Endothelial cell (in vitro differentiated cells): Measurements from ENCODE around the gene STIM1. TPM values are rescaled to one million over a fixed set of nuclear protein-coding genes. Genes with fewer than 3 reads are reported as not detected.

Source experiments
- DNase-seq: peaks from one replicate; pipeline ENCODE4 v3.0.0; 2021; ENCODE audit warnings: low spot score
- H3K27ac Mint-ChIP-seq: one replicate; pipeline ENCODE4 v1.8.0; 2021; ENCODE audit warnings: mixed read lengths, inconsistent platforms; ENCODE audit not compliant: unreplicated experiment
- H3K27me3 Mint-ChIP-seq: one replicate; pipeline ENCODE4 v1.8.0; 2021; ENCODE audit warnings: mild to moderate bottlenecking, moderate library complexity, mixed read lengths, inconsistent platforms; ENCODE audit not compliant: unreplicated experiment
- H3K36me3 Mint-ChIP-seq: one replicate; pipeline ENCODE4 v1.8.0; 2021; ENCODE audit warnings: mild to moderate bottlenecking, low read depth, mixed read lengths, inconsistent platforms; ENCODE audit not compliant: unreplicated experiment
- H3K4me1 Mint-ChIP-seq: one replicate; pipeline ENCODE4 v1.8.0; 2021; ENCODE audit warnings: mild to moderate bottlenecking, mixed read lengths, inconsistent platforms; ENCODE audit not compliant: unreplicated experiment
- H3K4me3 Mint-ChIP-seq: one replicate; pipeline ENCODE4 v1.8.0; 2021; ENCODE audit warnings: mild to moderate bottlenecking, mixed read lengths, inconsistent platforms; ENCODE audit not compliant: unreplicated experiment
- H3K9me3 Mint-ChIP-seq: one replicate; pipeline ENCODE4 v1.8.0; 2021; ENCODE audit warnings: mixed read lengths, inconsistent platforms; ENCODE audit not compliant: unreplicated experiment
- total RNA-seq: library from RNA; stranded (reverse); fragmentation: NEBNext Ultra II Directional; extraction: Animal tissue kit (Norgen Biotek cat#: 25700); gene quantifications from one replicate; pipeline ENCODE4 v1.2.1, GENCODE V29; 2021; ENCODE audit not compliant: unreplicated experiment
- TF ChIP-seq, protein P1 (sequence below): fragments of 200-600 bp; sonication (generic); IDR thresholded peaks from one replicate; pipeline ENCODE4 v1.5.0; 2021; ENCODE audit warnings: antibody characterized with exemption; ENCODE audit not compliant: unreplicated experiment

STIM1 gene
- total RNA-seq, 1 donor from 2014 or later = 35.9 TPM

DNA sequence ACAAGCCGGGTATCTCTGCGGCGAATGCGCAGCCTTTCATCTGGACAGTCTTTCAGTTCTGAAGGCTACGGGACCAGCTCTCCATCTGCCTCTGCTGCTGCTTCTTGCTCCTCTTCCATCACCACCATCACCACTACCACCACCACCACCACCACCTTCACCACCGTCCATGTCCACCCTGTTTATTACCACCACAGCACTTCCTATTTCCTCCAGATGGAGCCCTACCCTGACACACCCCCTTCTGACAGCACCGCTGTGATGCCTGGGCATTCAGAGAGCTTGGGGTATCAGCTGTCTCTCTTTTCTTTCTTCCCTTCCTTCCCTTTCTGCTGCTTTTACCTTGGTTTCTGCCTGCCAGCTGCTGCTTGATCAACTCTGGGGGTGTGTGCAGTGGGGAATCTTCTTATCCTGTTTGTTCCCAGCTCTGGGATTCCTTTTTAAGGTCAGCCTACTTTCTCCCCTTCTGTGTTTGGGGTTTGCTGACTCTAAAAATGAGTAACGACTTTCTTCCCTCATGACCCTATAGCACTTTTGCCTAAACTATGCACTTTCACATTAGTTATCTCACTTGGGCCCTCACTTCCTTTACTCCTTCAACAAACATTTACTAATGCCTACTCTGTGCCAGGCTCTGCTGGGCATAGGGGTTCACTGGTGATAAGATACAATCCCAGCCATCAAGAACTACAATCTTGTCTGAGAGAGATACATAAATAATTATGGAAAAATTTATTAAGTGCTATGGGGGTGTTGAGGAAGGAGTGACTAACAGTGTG is 231.3 kb downstream of the STIM1 start:
- Mint-ChIP-seq H3K9me3 (no peaks in the 10 kb centered on the region), H3K36me3 (peaks cover 31% of the 10 kb centered on the region), H3K27ac (peak overlapping the region; percentile 38), H3K4me1 (peaks cover 21% of the 10 kb centered on the region), H3K4me3 (no peak overlapping the region), H3K27me3 (peaks cover 3% of the 10 kb centered on the region)
- DNase-seq = no peak
- TF ChIP-seq, protein P1, sequence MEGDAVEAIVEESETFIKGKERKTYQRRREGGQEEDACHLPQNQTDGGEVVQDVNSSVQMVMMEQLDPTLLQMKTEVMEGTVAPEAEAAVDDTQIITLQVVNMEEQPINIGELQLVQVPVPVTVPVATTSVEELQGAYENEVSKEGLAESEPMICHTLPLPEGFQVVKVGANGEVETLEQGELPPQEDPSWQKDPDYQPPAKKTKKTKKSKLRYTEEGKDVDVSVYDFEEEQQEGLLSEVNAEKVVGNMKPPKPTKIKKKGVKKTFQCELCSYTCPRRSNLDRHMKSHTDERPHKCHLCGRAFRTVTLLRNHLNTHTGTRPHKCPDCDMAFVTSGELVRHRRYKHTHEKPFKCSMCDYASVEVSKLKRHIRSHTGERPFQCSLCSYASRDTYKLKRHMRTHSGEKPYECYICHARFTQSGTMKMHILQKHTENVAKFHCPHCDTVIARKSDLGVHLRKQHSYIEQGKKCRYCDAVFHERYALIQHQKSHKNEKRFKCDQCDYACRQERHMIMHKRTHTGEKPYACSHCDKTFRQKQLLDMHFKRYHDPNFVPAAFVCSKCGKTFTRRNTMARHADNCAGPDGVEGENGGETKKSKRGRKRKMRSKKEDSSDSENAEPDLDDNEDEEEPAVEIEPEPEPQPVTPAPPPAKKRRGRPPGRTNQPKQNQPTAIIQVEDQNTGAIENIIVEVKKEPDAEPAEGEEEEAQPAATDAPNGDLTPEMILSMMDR = no peak

GRCh38 chr11:4087551-4087950 is 232.1 kb downstream of the STIM1 start:
- H3K4me1 Mint-ChIP-seq = peaks cover 21% of the 10 kb centered on the region
- TF ChIP-seq, protein P1 = peak; percentile 48
- H3K4me3 Mint-ChIP-seq = no peak overlapping the region
- DNase-seq = no peak
- peaks cover 3% of the 10 kb centered on the region for H3K27me3 Mint-ChIP-seq
- H3K27ac Mint-ChIP-seq = peak overlapping the region; percentile 38
- H3K9me3 Mint-ChIP-seq = no peaks in the 10 kb centered on the region
- H3K36me3 Mint-ChIP-seq = peaks cover 37% of the 10 kb centered on the region

DNA sequence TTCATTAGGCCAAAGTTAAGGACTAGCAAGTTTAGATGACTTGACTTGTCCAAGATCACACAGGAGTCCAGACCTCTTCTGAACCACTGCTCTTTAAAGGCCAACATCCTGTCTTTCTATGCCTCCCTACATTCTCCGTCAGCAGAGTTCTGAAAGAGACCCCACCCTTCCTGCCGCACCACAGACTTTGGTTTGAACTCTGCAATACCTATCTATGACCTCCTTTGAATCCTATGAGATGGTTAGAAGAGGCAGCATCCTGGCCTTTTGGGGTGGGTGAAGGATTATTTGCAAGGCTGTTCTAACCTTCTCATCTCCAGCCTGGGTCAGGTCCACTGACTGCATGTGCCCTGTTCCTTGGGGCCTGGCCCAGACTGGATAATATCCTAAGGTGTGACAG is 234.8 kb downstream of the STIM1 start:
- Mint-ChIP-seq H3K27me3 (peaks cover 5% of the 10 kb centered on the region), H3K9me3 (no peaks in the 10 kb centered on the region), H3K4me3 (peak overlapping the region; percentile 40), H3K27ac (no peak overlapping the region), H3K36me3 (peaks cover 32% of the 10 kb centered on the region), H3K4me1 (peaks cover 27% of the 10 kb centered on the region)
- TF ChIP-seq, protein P1 = no peak
- DNase-seq = no peak

GRCh38 chr11:4092026-4092425 is 236.6 kb downstream of the STIM1 start:
- H3K27me3 Mint-ChIP-seq = peaks cover 7% of the 10 kb centered on the region
- H3K36me3 Mint-ChIP-seq = peaks cover 25% of the 10 kb centered on the region
- TF ChIP-seq, protein P1 = no peak
- H3K9me3 Mint-ChIP-seq = no peaks in the 10 kb centered on the region
- peaks cover 30% of the 10 kb centered on the region for H3K4me1 Mint-ChIP-seq
- no peak overlapping the region for H3K4me3 Mint-ChIP-seq
- no peak for DNase-seq
- no peak overlapping the region for H3K27ac Mint-ChIP-seq

GRCh38 chr11:4093519-4094347 is 238.3 kb downstream of the STIM1 start:
- Mint-ChIP-seq H3K9me3 (no peaks in the 10 kb centered on the region), H3K4me1 (peaks cover 23% of the 10 kb centered on the region), H3K4me3 (peak overlapping the region; percentile 97), H3K27me3 (peaks cover 7% of the 10 kb centered on the region), H3K36me3 (peaks cover 22% of the 10 kb centered on the region), H3K27ac (peak overlapping the region; percentile 95)
- TF ChIP-seq, protein P1 = no peak
- no peak for DNase-seq
